KMS-11 (cell line): ENCODE measurements around the gene UBR3.
"Not testable (repeated sequence)": the region's sequence is repeated elsewhere in the genome, so short reads cannot be mapped to it uniquely, and the experiment has no call there.

ENCODE experiments used
- H2AFZ ChIP-seq: fragments of 200-600 bp; sonication (generic); 2 replicates; pipeline ENCODE4 v1.6.1; 2016; ENCODE audit warnings: antibody characterized with exemption, mixed run types, low read depth
- H3K27ac ChIP-seq: fragments of 200-600 bp; sonication (generic); 2 replicates; pipeline ENCODE4 v1.6.1; 2016; ENCODE audit warnings: mild to moderate bottlenecking, mixed run types
- H3K27me3 ChIP-seq: fragments of 200-600 bp; sonication (generic); 2 replicates; pipeline ENCODE4 v1.6.1; 2017; ENCODE audit warnings: mild to moderate bottlenecking, low read depth, mixed run types, moderate library complexity; ENCODE audit not compliant: insufficient read depth
- H3K36me3 ChIP-seq: fragments of 200-600 bp; sonication (generic); 2 replicates; pipeline ENCODE4 v1.6.1; 2017; ENCODE audit warnings: mild to moderate bottlenecking, mixed run types; ENCODE audit not compliant: insufficient read depth
- H3K4me1 ChIP-seq: fragments of 200-600 bp; sonication (generic); 2 replicates; pipeline ENCODE4 v1.6.1; 2016; ENCODE audit warnings: mild to moderate bottlenecking, low read depth, mixed run types; ENCODE audit not compliant: poor library complexity, severe bottlenecking
- H3K4me2 ChIP-seq: fragments of 200-600 bp; sonication (generic); 2 replicates; pipeline ENCODE4 v1.7.0; 2016; ENCODE audit warnings: mild to moderate bottlenecking, mixed run types
- H3K4me3 ChIP-seq: fragments of 200-600 bp; sonication (generic); IDR thresholded peaks from 2 replicates; pipeline ENCODE4 v1.6.1; 2017; ENCODE audit warnings: low read depth, low read length, mixed read lengths; ENCODE audit not compliant: insufficient read depth
- H3K79me2 ChIP-seq: fragments of 200-600 bp; sonication (generic); 2 replicates; pipeline ENCODE4 v1.6.1; 2016; ENCODE audit warnings: low read depth, mixed run types; ENCODE audit not compliant: insufficient read depth
- H3K9ac ChIP-seq: fragments of 200-600 bp; sonication (generic); 2 replicates; pipeline ENCODE4 v1.6.1; 2016; ENCODE audit warnings: mild to moderate bottlenecking, mixed run types
- H4K20me1 ChIP-seq: fragments of 200-600 bp; sonication (generic); 2 replicates; pipeline ENCODE4 v1.6.1; 2016; ENCODE audit warnings: mild to moderate bottlenecking, mixed run types; ENCODE audit not compliant: insufficient read depth
- TF ChIP-seq, protein P1 (sequence below): fragments of 200-600 bp; sonication (generic); conservative IDR thresholded peaks from 2 replicates; pipeline ENCODE4 v1.6.1; 2017; ENCODE audit warnings: low read depth, mild to moderate bottlenecking, antibody characterized with exemption, low read length, moderate library complexity, mixed read lengths

UBR3 gene

DNA sequence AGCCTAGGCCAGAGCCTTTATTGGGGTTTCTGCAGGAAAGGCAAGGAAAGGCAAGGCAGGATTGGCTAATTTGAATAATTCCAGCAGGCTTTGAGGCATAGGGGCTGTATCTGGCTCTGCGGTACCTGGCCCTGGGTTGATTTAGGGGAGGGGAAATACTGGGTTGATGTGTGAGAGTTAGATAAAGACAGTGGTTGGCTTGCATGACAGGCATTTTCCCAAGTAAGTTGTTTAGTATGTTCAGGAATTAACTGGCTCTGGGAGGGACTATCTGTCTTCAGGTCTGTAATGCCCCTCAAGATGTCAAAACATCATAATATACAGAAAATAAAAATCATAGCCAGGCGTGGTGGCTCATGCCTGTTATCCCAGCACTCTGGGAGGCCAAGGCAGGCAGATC, 98.7 kb downstream of the UBR3 start:
- TF ChIP-seq, protein P1, sequence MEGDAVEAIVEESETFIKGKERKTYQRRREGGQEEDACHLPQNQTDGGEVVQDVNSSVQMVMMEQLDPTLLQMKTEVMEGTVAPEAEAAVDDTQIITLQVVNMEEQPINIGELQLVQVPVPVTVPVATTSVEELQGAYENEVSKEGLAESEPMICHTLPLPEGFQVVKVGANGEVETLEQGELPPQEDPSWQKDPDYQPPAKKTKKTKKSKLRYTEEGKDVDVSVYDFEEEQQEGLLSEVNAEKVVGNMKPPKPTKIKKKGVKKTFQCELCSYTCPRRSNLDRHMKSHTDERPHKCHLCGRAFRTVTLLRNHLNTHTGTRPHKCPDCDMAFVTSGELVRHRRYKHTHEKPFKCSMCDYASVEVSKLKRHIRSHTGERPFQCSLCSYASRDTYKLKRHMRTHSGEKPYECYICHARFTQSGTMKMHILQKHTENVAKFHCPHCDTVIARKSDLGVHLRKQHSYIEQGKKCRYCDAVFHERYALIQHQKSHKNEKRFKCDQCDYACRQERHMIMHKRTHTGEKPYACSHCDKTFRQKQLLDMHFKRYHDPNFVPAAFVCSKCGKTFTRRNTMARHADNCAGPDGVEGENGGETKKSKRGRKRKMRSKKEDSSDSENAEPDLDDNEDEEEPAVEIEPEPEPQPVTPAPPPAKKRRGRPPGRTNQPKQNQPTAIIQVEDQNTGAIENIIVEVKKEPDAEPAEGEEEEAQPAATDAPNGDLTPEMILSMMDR, result no peak
- Histone ChIP-seq H3K27me3 (no peaks in the 10 kb centered on the region), H4K20me1 (no peaks in the 10 kb centered on the region), H3K4me1 (no peaks in the 10 kb centered on the region), H2AFZ (no peak overlapping the region), H3K9ac (no peak overlapping the region), H3K36me3 (no peaks in the 10 kb centered on the region), H3K79me2 (no peaks in the 10 kb centered on the region), H3K27ac (no peak overlapping the region), H3K4me3 (no peak overlapping the region), H3K4me2 (no peak overlapping the region)

DNA sequence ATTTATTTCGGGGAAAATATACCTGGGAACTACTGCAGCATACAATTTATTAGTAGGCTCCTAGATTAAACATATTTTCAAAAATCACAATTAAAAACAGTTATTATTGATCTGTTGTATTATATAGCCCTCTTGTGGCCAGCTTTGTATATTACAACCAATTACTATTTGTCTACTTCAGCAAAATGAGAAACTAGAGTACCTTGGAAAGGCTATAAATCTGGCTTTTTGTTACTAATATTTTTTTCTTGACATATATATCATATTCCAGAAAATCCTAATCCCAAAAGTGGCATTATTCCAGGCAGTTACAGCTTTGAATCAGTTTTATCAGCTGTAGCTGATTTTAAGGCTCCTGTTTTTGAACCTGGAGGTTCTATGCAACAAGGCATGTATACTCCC, 101.2 kb downstream of the UBR3 start:
- Histone ChIP-seq H3K27ac (no peak overlapping the region), H3K79me2 (no peaks in the 10 kb centered on the region), H3K4me1 (no peaks in the 10 kb centered on the region), H3K36me3 (no peaks in the 10 kb centered on the region), H3K4me2 (no peak overlapping the region), H3K9ac (no peak overlapping the region), H3K4me3 (no peak overlapping the region), H3K27me3 (no peaks in the 10 kb centered on the region), H4K20me1 (no peaks in the 10 kb centered on the region), H2AFZ (no peak overlapping the region)
- TF ChIP-seq, protein P1, result peak; percentile 91

DNA sequence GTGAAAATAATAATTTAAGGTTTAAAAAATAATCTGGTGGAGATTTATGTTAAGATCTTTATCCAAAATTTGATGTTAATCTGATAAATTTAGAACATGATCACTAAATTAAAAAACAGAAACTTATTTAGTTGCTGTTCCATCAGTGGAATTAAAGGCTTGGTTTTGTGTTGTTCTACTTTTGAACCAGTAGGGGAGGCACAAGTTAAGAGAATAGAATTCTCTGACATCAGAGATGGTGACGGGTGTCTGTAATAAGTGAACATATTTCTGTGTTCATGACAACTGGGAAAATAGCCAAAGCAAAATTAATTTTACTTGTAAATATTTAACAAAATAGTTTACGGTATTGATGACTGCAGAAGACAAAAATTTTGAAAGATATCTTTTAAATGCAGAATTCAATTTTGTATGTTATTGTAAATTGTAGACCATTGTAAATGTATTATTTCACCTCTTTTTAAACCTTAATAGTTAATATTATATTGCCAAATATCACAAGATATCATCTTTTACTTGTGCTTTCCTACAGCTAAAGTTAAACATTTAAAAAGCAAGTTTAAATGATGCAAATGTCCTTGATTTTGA, 106.0 kb downstream of the UBR3 start:
- TF ChIP-seq, protein P1, result peak; percentile 74
- H3K36me3 ChIP-seq, result no peaks in the 10 kb centered on the region
- H4K20me1 ChIP-seq, result no peaks in the 10 kb centered on the region
- no peaks in the 10 kb centered on the region for H3K4me1 ChIP-seq
- no peak overlapping the region for H3K4me3 ChIP-seq
- no peak overlapping the region for H2AFZ ChIP-seq
- H3K27me3 ChIP-seq, result no peaks in the 10 kb centered on the region
- H3K79me2 ChIP-seq, result no peaks in the 10 kb centered on the region
- H3K9ac ChIP-seq, result no peak overlapping the region
- no peak overlapping the region for H3K27ac ChIP-seq
- H3K4me2 ChIP-seq, result no peak overlapping the region

DNA sequence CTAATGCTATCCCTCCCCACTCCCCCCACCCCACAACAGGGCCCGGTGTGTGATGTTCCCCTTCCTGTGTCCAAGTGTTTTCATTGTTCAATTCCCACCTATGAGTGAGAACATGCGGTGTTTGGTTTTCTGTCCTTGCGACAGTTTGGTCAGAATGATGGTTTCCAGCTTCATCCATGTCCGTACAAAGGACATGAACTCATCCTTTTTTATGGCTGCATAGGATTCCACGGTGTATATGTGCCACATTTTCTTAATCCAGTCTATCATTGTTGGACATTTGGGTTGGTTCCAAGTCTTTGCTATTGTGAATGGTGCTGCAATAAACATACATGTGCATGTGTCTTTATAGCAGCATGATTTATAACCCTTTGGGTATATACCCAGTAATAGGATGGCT, 109.4 kb downstream of the UBR3 start:
- not testable (repeated sequence) for H3K9ac ChIP-seq, H3K4me2 ChIP-seq, H4K20me1 ChIP-seq, H3K36me3 ChIP-seq, H3K79me2 ChIP-seq, H3K4me3 ChIP-seq, H3K4me1 ChIP-seq, H3K27me3 ChIP-seq, H2AFZ ChIP-seq, H3K27ac ChIP-seq

DNA sequence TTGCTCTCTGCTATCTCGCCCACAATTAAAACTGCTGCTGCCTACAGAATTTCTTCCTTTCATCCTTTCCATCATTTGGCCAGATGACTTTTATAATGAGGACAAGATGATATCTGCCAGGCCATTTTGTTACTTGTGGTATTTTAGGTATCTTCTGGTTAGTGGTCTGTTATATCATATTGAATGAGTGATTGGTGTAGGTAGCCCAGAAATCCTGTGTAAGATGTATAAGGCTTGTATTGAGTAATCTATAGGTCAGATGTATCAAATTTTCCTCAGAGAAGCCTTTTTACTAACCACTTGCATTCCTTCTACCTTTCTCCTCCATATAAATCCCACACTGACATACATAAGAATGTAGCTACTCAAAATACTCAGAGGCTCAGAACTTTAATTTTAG, 118.3 kb downstream of the UBR3 start:
- no peak overlapping the region for H3K9ac ChIP-seq
- H3K36me3 ChIP-seq, result no peaks in the 10 kb centered on the region; the same call in 1 of the 2 replicates
- no peaks in the 10 kb centered on the region for H3K4me1 ChIP-seq
- H3K27me3 ChIP-seq, result no peaks in the 10 kb centered on the region
- H4K20me1 ChIP-seq, result no peaks in the 10 kb centered on the region
- H3K27ac ChIP-seq, result no peak overlapping the region
- H3K4me3 ChIP-seq, result no peak overlapping the region
- H2AFZ ChIP-seq, result no peak overlapping the region
- no peaks in the 10 kb centered on the region for H3K79me2 ChIP-seq
- TF ChIP-seq, protein P1, result no peak
- H3K4me2 ChIP-seq, result no peak overlapping the region
